ENCODE data around the gene GOLGA6L7.

The GOLGA6L7 gene

GRCh38 chr15:28887339-28888174 is 39.1 kb upstream of the GOLGA6L7 start:
- Mint-ChIP-seq H3K27me3 (no peaks in the 10 kb centered on the region), H3K27ac (peak overlapping the region; percentile 91), H3K4me1 (peaks cover 63% of the 10 kb centered on the region), H3K4me3 (peak overlapping the region; percentile 89), H3K9me3 (no peaks in the 10 kb centered on the region), H3K36me3 (no peaks in the 10 kb centered on the region)

GRCh38 chr15:28886431-28887338 is 38.2 kb upstream of the GOLGA6L7 start:
- Mint-ChIP-seq H3K9me3 (no peaks in the 10 kb centered on the region), H3K36me3 (no peaks in the 10 kb centered on the region), H3K27ac (peak overlapping the region; percentile 91), H3K4me3 (peak overlapping the region; percentile 89), H3K27me3 (no peaks in the 10 kb centered on the region), H3K4me1 (peaks cover 55% of the 10 kb centered on the region)

DNA sequence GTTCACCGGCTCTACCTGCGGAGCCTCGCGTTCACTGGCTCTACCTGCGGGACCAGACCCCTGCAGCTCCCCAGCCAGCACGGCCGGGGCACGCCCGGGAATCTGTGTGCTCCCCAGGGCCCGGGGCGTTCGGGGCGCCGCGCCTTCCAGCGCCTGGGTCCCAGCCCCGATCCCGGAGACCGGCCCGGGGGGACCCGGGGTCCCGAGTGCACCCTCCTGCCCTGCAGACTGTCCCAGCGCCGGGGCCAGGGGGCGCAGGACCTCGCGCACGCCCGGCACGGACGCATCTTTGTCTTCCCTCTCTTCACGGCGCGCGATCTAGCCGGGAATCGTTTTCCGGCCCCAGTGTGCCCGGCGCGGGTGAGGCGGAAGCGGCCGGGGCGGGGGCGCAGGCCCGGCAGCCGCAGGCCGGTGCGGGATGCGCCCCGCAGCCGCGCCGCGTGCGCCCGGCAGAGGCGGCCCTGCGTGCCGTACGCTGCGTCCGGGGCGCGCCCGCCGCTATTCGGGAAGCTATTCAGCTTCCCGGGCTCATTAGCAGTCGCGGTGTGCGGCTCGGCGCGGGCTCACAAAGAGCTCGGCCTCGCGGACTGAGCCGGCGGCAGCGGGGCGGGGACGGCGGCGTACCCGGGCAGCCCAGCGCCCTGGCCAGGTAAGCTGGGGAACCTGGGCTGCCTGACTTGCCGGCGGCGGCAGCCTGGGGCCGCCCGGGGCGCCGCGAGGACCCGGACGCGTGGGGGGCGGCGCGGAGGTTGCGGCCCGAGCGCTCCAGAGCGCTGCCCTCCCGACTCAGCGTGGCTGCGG is 37.4 kb upstream of the GOLGA6L7 start, which contains the start of gene APBA2:
APBA2 (plus strand) TSS at position 345 of the 801 bp plus-strand sequence. CDS start 167,911 bp downstream, outside the sequence.
- no peaks in the 10 kb centered on the region for H3K36me3 Mint-ChIP-seq
- peak within 1 kb of the TSS; percentile 89 for H3K4me3 Mint-ChIP-seq
- H3K27ac Mint-ChIP-seq: peak within 1 kb of the TSS; percentile 70
- peaks cover 46% of the 10 kb centered on the region for H3K4me1 Mint-ChIP-seq
- H3K9me3 Mint-ChIP-seq: no peaks in the 10 kb centered on the region
- H3K27me3 Mint-ChIP-seq: no peaks in the 10 kb centered on the region

DNA sequence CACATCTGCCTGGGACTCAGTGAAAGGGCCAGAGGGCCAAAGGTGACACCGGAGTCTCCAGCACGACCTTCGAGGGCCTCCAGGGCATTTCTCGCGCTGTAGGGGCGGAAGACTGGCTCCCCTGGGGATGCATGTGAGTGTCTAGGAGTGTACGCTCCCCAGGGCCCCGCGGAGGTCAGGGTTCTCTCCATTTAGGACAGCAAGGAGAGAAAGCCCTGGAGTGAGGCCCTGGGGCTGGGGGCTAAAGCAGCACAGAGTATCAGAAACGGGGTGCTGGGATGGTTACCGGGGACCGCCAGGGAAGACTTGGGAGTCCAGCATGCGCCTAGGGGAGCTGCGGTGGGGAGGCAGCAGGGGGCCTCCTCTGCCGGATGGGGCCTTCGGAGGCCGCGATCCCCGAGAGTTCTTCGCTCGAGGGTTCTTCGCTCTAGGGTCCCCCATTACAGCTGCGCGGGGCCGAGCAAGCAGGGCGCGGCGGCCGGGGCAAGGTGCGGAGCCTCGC is 36.7 kb upstream of the GOLGA6L7 start:
- peak overlapping the region; percentile 79 for H3K4me3 Mint-ChIP-seq
- H3K27me3 Mint-ChIP-seq: no peaks in the 10 kb centered on the region
- peaks cover 40% of the 10 kb centered on the region for H3K4me1 Mint-ChIP-seq

DNA sequence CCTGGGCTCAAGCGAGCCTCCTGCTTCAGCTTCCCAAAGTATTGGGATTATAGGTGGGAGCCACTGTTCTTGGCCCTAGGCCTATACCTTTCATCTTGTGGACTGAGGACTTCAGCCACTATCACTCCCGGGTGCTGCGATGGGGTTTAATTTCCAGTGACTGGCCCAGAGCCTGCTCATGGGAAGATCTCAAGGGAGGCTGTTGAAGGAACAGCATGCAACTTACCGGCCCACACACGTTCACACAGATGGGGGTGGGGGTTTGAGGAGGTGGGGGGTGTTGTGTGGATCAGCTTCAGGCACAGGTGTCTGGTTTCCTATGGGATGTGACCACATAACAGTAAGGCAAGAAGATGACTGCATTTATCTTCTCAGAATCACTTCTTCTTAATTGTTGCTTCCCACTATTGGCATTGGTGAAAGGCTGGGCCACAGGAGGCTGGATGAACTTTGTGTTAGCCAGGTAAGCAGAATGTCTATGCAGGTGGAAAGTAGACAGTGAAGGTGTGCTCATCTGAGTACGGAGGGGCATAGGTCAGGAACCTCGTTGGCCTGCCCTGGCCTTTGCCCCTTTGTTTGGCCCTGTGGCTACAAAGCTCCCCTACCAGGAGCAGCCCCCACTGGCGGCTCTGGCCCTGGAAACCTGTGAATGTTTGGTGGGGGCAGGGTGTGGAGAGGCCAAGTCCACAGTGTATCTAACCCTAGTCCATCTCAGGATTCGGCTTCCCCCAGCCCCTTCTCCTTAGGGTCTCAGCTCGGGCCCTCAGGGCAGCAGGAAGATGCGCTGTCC is 35.9 kb upstream of the GOLGA6L7 start:
- H3K9me3 Mint-ChIP-seq: no peaks in the 10 kb centered on the region
- H3K27ac Mint-ChIP-seq: no peak overlapping the region
- no peaks in the 10 kb centered on the region for H3K27me3 Mint-ChIP-seq
- H3K4me3 Mint-ChIP-seq: peak overlapping the region; percentile 79
- peaks cover 31% of the 10 kb centered on the region for H3K4me1 Mint-ChIP-seq
- H3K36me3 Mint-ChIP-seq: no peaks in the 10 kb centered on the region

More for the DNA sequence above, 36.7 kb upstream of the GOLGA6L7 start:
- no peaks in the 10 kb centered on the region for H3K9me3 Mint-ChIP-seq
- no peaks in the 10 kb centered on the region for H3K36me3 Mint-ChIP-seq
- peak overlapping the region; percentile 70 for H3K27ac Mint-ChIP-seq

DNA sequence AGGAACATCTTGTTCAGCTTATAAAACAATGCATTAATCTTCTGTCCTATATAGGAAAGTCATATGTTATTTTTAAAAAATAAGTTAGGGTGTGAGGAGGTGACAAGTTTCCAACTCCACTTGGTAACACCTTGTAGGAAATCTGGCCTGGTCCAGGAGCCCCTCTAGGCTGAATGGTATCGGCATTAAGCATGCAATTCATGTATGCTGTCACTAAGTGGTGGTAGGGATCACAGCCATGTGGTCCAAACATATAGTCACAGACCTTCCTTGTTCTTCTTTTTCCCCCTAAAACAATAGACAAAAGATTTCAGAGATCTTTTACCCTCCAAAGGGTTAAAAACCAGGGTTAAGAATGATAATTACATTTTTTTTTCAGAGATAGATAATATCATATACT is 33.2 kb upstream of the GOLGA6L7 start:
- no peak overlapping the region for H3K4me3 Mint-ChIP-seq
- H3K36me3 Mint-ChIP-seq: no peaks in the 10 kb centered on the region
- H3K9me3 Mint-ChIP-seq: no peaks in the 10 kb centered on the region
- peaks cover 6% of the 10 kb centered on the region for H3K4me1 Mint-ChIP-seq
- no peaks in the 10 kb centered on the region for H3K27me3 Mint-ChIP-seq
- H3K27ac Mint-ChIP-seq: no peak overlapping the region

GRCh38 chr15:28881170-28881569 is 32.7 kb upstream of the GOLGA6L7 start:
- Mint-ChIP-seq H3K27ac (no peak overlapping the region), H3K4me1 (peaks cover 9% of the 10 kb centered on the region), H3K27me3 (no peaks in the 10 kb centered on the region), H3K9me3 (no peaks in the 10 kb centered on the region), H3K4me3 (no peak overlapping the region), H3K36me3 (no peaks in the 10 kb centered on the region)

DNA sequence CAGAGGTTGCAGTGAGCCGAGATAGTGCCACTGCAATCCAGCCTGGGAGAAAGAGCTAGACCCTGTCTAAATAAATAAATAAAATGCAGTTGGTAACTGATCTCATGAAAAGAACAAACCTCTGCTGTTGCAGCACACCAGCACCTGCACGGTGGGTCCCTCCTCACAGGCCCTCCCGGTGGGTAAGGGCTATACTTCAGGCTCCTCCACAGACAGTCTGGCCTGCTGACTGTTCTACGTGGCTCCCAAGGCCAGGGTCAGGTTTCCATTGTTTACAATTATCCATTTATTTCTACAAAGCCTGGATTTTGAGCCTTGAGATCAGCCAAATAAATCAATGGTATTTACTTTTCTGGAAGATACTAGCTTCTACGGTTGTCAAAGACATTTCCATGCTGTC is 32.2 kb upstream of the GOLGA6L7 start:
- Mint-ChIP-seq H3K27me3 (no peaks in the 10 kb centered on the region), H3K36me3 (no peaks in the 10 kb centered on the region), H3K4me1 (peaks cover 14% of the 10 kb centered on the region), H3K4me3 (no peak overlapping the region), H3K9me3 (no peaks in the 10 kb centered on the region), H3K27ac (no peak overlapping the region)

DNA sequence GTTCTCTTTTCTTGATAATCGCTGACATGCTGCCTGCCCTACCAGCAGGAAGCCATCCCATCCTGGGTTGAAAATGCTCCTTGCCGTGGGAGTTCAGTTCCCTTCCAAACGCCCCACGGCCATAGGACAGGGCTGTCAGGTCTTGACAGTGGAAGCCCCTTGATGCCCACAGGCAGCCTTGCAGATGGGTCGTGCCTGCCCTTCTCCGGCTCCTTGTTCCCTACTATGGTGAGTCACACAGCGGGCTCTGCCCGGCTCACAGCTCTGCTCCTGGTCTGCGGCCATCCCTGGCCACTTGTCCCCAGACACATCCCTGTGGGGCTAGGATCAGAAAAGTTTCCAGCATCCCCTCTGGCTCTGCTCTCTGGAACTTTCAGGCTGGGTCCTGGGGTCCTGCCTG is 31.1 kb upstream of the GOLGA6L7 start:
- peaks cover 11% of the 10 kb centered on the region for H3K4me1 Mint-ChIP-seq
- no peaks in the 10 kb centered on the region for H3K9me3 Mint-ChIP-seq
- H3K4me3 Mint-ChIP-seq: no peak overlapping the region
- no peaks in the 10 kb centered on the region for H3K36me3 Mint-ChIP-seq
- H3K27me3 Mint-ChIP-seq: no peaks in the 10 kb centered on the region
- no peak overlapping the region for H3K27ac Mint-ChIP-seq

DNA sequence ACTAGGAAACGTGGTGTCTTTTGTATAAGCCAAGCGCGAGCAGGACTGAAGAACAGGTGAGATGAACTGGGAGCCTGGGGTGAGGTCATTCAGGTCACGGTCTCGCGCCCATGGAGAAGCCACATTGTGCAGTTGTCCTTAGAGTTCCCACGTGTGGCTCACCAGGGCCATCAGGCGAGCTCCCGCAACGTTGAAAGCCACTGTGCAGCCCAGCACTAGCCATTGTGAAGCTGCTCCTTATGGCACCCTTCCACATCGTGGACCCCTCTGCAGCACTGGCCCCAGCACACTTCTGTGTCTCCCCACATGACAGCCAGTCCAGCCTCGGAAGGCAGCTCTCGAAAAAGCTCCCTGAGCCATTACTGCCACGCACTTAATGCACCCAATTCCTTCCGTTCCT is 29.8 kb upstream of the GOLGA6L7 start:
- no peaks in the 10 kb centered on the region for H3K9me3 Mint-ChIP-seq
- no peak overlapping the region for H3K27ac Mint-ChIP-seq
- peaks cover 15% of the 10 kb centered on the region for H3K4me1 Mint-ChIP-seq
- H3K36me3 Mint-ChIP-seq: no peaks in the 10 kb centered on the region
- no peaks in the 10 kb centered on the region for H3K27me3 Mint-ChIP-seq
- H3K4me3 Mint-ChIP-seq: no peak overlapping the region

DNA sequence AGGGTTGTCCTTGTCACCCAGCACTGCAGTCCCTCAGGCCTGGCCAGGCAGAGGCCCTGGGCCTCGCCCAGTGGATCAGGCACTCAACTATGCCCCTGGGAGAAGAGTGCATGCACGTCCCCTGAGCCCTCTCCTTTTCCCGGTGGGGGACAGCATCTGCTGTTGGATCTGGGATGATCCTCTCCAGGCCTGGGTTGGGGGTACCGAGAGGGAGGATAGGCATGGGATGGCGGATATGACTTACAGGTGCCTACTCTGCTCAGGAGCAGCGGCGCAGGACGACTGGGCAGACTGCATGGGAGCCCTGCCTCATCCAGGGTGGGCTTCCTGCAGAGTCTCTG is 28.4 kb upstream of the GOLGA6L7 start:
- Mint-ChIP-seq H3K9me3 (no peaks in the 10 kb centered on the region), H3K4me3 (no peak overlapping the region), H3K36me3 (no peaks in the 10 kb centered on the region), H3K4me1 (peaks cover 15% of the 10 kb centered on the region), H3K27me3 (no peaks in the 10 kb centered on the region), H3K27ac (no peak overlapping the region)

GRCh38 chr15:28876131-28876844 is 27.8 kb upstream of the GOLGA6L7 start:
- peaks cover 15% of the 10 kb centered on the region for H3K4me1 Mint-ChIP-seq
- H3K27ac Mint-ChIP-seq: no peak overlapping the region
- no peaks in the 10 kb centered on the region for H3K9me3 Mint-ChIP-seq
- H3K4me3 Mint-ChIP-seq: peak overlapping the region; percentile 71
- no peaks in the 10 kb centered on the region for H3K36me3 Mint-ChIP-seq
- no peaks in the 10 kb centered on the region for H3K27me3 Mint-ChIP-seq

- Mint-ChIP-seq H3K4me3 (peak overlapping the region; percentile 71), H3K27ac (peak overlapping the region; percentile 30), H3K9me3 (no peaks in the 10 kb centered on the region), H3K4me1 (peaks cover 15% of the 10 kb centered on the region), H3K27me3 (no peaks in the 10 kb centered on the region), H3K36me3 (no peaks in the 10 kb centered on the region)
Observed at GRCh38 chr15:28875461-28876000, 27.1 kb upstream of the GOLGA6L7 start.

All from activated naive CD4-positive, alpha-beta T cell treated with anti-CD3 and anti-CD28 coated beads, Interleukin-2, amount 50 U/mL, for 24 hours (primary cell).